Suppressor macrophage treated with lipopolysaccharide for 1 hour (primary cell): Measurements from ENCODE around the gene CGB1.

Source experiments
- DNase-seq, 3 donors: peaks; one replicate each; pipeline ENCODE4 v3.0.0-alpha.2; 2020 to 2022

CGB1 gene

GRCh38 chr19:49020931-49021895 is 15.5 kb downstream of the CGB1 start:
- DNase-seq: peak; percentile 47 to 61 (median 54)

DNA sequence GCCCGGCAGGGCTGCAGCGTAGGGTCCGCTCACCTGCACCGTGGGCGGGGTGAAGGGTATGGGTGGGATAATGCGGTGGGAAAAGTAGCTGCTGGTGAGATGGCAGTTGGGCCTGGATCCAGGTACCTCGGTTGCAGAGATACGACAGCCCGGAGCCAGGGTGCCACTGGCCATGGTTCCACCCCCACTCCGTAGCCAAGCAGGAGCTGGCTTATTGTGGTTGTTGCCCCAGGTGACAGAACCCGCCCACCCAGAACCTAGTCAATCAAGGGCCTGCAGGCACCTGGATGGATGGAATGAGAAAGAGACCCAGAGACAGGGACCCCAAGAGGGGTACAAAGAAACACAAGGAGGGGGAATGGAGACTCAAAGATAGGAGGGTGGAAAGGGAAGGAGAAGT is 16.4 kb downstream of the CGB1 start:
- DNase-seq: no peak

- DNase-seq: peak; percentile 45 to 77 (median 59)
Observed at GRCh38 chr19:49019242-49019932, 17.3 kb downstream of the CGB1 start.

- peak in 1 of 3 donors; percentile 26 for DNase-seq
Observed at GRCh38 chr19:49018388-49019241, 18.1 kb downstream of the CGB1 start.

DNA sequence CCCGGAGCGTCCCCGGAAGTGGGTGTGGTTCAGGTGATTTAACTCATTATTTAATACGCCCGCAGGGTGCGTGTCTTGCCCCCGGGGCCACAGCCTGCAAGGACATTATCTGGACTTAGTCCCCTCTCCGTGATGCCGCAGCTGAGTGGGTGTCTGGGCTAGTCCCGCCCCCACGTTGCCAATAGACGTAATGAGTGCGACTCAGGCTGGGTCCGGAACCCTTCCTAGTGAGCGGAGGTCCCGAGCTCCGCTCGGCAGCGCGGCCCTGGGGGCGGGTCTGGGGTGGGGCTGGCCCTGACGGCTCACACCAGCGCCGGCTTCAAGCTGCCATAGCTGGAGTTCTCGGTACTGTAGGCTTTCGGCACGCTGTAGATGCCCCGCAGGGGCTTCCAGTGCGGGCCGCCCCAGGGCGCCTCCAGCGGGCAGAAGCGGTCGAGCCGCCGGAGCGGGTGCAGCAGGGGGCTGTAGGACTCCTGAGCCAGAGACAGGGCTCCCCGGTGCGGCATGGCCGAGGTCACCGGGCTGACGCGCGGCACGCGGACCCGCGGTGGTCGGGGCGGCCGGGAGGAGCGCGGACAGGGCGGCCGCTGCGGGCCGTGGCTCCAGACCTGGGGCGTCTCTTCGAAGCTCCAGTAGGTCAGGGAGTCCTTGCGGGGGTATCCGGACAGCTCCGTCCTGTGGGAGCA is 18.9 kb downstream of the CGB1 start:
- peak; percentile 64 to 77 (median 70) for DNase-seq

- DNase-seq: no peak
Observed at GRCh38 chr19:49017041-49017665, 19.5 kb downstream of the CGB1 start, which contains the start of gene LHB. Gene LHB (minus strand): TSS chr19:49017091. CDS start chr19:49017081, 10 bp downstream.

DNA sequence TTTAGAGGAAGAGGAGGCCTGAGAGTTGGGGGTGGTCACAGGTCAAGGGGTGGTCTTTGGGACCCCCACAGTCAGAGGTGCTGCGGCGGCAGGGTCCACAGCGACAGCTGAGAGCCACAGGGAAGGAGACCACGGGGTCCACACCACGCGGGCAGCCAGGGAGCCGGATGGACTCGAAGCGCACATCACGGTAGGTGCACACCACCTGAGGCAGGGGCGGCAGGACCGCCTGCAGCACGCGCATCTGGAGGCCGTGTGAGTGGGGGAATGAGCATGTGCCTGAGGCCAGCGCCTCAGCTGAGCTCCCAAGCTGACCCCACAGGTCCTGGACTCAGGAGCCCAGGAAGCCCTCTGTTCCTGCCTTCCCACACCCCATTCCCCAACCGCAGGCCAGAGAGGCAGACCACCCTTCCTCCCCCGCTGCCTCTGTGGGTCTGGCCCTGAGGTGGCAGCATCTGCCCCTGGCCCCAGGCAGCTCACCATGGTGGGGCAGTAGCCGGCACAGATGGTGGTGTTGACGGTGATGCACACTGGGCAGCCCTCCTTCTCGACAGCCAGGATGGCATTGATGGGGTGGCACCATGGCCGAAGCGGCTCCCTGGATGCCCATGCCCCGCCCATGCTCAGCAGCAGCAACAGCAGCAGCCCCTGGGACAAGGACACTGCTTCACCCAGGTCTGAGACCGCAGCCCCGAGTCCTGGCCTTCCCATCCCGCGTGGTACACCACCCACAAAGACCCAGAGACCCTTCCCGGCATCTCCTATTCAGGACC is 20.4 kb downstream of the CGB1 start:
- DNase-seq: no peak

DNA sequence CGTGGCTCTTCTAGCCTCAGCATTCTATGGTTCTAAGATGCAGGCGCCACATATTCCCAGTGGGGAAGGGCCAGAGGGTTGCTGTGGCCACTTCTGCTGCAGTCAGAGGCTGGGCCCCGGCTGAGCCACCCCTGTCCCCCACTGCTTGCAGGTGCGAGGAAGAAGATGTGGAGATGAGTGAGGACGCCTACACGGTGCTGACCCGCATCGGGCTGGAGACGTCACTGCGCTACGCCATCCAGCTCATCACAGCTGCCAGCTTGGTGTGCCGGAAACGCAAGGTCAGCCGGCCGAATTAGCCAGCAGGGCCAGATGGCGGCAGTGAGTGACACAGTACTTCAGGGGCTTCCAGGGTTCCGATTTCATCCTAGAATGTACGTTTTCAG is 21.8 kb downstream of the CGB1 start:
- DNase-seq: no peak

DNA sequence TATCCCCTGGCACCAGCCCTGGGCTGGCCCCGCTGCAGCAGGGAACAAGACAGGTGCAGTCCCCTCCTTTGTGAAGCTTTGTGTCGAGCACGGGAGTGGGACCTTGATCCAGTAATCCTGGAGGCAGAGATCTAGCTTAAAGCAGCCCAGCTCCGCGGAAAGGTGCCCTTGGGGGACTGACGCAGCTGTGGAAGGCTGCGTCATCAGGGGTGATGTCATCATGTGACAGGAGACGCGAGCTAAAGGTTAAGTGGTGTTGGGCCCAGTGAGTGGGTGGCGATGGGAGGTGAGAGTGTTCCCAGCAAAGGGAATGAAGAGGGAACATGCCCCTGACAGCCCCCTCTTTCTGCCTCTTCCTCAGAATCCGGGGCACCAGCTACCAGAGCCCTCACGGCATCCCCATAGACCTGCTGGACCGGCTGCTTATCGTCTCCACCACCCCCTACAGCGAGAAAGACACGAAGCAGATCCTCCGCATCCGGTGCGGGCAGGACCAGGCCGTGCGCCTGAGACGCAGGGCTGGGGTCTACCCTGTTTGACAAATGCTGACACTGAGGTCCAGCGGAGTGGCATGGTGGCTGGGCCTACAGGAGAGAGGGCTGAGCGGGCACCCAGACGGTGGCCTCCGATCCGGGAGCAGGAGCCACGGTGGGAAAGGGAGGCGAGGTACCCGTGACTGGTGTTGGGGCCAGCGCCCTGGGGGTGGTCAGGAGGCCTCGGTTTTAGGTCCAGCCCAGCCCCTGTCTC is 22.4 kb downstream of the CGB1 start:
- no peak for DNase-seq

GRCh38 chr19:49011194-49011593 is 25.5 kb downstream of the CGB1 start:
- DNase-seq: no peak

DNA sequence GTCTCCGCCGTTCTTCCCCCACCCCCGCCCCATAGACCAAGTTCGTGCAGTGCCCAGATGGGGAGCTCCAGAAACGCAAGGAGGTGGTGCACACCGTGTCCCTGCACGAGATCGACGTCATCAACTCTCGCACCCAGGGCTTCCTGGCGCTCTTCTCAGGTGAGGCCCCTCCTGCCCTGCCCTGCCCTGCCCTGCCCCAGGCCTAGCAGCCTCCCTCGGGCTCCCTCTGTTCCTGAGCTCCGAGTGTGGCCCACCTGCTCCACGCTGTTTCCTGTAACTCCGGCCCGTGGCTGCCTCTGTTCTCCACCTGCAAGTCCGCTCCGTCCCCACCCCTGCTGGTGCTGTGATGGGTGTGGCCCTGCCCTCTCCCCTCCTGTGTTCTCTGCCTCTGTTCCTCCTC is 26.2 kb downstream of the CGB1 start:
- no peak for DNase-seq

DNA sequence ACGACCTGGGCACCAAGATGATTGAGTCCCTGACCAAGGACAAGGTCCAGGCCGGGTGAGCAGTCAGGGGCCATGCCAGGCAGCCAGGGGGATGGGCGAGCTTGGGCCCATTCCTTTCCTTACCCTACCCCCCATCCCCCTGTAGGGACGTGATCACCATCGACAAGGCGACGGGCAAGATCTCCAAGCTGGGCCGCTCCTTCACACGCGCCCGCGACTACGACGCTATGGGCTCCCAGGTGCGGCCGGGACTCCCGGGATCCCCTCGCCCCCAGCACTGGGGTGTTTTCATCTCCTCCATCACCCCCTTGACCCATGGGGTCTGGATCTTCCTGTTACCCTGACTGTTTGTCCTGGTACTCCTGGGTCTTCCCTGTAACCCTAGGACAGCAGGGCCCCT is 26.9 kb downstream of the CGB1 start:
- DNase-seq: no peak

DNA sequence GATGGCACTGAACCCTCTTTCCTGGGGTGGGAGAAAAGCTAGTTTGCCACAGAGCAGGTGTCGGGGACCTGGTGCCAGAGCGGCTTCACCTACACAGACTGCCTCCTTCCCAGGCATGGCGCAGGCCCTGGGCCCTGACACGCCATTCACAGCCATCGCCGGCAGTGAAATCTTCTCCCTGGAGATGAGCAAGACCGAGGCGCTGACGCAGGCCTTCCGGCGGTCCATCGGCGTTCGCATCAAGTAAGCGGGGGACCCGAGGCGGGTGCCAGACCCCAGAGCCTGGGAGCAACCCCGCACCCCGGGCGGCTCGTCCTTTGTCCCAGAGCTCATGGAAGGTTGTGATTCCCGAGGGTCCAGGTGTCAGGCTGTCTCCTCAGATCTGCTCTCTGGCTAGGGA is 29.8 kb downstream of the CGB1 start:
- no peak for DNase-seq

DNA sequence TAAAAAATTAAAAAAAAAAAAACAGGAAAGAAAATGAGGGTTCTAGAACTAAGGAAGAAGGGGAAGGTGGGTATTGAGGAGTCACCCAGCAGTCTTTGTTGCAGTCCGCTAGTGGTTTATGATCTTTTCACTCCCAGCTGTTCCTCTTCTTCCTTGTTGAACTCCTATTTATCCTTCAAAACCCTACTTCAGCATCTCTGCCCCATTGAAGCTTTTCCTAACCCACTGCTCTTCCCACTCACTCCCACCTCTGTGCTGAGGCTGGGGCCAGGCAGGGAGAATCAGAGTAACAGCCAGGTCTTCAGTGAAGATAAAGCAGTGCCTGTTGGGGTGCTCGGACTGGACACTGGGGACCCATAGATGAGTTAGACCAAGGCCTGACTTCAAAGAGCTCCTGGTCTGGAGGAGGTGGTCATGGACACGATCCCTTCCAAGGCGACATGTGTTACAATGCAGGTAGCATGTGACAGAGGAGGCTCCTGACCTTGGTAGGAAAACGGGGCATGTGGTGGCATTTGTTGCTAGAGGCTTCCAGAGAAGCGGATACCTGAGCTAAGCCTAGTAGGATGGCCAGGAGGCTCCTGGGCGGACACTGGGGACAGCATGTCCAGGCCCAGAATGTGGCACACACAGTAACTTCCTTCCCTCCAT is 31.6 kb downstream of the CGB1 start:
- DNase-seq: no peak

DNA sequence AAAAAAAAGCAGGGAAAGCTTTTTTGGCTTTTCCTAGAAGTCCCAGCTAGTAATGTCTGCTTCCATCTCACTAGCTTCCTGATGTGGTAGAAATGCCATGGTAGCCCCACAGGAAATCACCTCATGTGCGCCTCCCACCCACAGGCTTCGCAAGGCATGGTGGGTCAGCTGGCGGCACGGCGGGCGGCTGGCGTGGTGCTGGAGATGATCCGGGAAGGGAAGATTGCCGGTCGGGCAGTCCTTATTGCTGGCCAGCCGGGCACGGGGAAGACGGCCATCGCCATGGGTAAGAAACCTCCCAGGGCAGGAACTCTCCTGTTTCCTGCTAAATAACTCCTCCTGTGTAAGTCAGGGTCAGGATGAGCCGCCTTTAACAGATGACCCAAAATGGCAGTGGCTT is 32.6 kb downstream of the CGB1 start:
- no peak for DNase-seq

- DNase-seq: peak; percentile 72 to 82 (median 78)
Observed at GRCh38 chr19:48999481-49000325, 37.0 kb downstream of the CGB1 start.

DNA sequence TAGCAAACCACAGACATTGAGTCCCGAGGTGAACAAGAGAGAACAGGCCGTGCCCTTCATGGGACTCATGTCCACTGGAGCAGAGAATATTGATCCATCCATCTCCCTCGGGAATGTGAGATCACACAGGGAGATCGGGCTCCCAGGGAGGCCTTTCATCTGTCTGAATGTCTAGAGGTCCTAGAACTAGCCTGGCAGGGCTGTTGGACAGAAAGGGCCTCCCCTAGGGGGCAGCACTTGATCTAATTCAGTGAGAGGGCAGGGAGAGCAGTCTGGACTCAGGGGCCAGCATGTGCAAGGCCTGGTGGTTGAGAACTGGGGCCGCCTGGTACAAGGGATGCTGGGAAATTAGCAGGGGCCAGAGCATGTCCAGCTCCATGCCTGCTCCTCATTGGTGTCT is 38.7 kb downstream of the CGB1 start:
- peak; percentile 70 to 90 (median 74) for DNase-seq

DNA sequence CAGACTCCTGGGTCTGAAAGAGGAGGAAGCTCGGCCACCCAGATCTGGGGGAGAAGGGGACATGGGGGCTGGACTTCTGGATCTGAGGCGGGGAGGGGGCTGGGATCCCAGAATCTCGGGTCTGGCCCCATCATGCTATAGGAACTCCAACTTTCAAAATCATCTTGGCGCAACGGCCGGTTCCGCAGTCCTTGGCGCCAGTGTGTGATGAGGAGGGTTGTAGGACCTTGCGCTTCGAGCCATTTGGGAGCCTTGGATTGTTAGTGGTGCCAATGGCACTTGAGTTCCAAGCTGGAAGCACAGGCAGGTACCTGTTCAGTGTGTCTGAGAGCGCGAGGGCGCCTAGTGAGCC is 42.7 kb downstream of the CGB1 start:
- DNase-seq: no peak
